ENCODE results near the gene CUL1.
A peak's percentile ranks its signal among the peaks of the same experiment; 100 is the strongest.

The CUL1 gene

DNA sequence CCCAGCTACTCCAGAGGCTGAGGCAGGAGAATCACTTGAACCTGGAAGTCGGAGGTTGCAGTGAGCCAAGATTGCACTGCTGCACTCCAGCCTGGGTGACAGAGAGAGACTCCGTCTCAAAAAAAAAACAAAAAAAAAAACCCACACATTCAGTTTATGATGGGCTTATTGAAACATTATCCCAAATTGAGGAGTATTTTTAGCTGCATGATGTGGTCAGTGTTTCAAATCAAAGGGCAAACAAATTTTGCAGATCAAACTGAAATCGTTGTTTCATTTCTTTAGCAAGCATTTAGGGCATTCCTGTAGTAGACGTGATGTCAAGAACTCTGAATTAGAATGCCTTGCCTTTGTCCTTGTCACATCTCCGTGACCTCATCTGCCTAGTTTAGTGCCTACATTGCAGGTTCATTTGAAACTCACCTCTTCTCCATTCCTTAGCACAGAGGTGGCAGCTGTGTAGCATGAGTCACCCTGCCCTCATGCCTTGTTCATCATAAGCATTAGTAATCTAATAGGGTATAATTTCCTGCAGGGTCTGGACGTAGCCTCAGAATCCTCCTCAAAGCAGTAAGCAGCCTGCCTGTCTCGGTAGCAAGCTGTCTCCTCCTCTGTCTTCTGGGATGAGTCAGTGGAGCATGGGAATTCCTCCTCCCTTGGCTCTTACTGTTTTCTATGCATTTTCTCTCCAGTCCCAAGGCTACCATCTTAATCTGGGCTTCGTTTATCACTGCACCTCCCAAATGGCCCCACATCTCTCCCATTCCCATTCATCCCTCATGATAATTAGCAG lies 73.8 kb downstream of the CUL1 start:
- no peak for DNase-seq

DNA sequence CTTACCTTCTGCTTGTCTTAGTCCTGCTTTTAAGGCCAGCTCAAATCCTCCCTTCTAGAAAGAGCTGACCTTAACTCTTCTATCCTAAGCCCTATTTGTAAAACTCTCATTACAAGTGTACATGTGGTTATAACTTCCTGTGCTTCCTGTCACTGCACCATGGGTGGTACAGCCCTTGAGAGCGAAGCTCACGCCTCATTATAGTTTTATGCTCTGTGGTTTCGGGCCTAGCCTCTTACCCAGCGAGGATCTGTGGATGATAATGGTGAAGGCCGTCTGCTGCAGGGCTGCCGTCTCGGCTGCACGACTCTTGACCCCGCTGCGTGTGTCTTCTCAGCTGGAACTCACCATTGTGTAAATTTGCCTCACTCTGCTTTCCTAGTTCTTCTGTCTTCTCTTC lies 74.6 kb downstream of the CUL1 start:
- DNase-seq = peak; percentile 73

DNA sequence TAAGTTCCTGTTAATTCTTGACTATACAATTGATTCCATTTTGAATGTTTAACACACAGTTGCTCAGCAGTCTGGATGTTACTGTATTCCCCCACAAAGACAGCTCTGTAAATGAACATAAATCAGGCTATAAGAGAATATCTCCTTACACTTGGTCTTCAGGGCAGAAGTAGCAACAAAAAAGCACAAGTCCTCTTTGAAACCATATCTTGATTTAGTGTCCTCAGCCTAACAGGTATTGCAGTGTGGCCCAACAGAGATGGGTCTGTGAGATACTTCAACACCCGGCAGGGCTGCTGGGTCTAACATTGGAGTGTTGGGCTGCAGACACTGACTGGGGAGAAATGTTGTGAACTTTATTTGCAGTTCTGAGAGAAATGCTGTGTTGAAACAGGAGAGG lies 75.8 kb downstream of the CUL1 start:
- no peak for DNase-seq

DNA sequence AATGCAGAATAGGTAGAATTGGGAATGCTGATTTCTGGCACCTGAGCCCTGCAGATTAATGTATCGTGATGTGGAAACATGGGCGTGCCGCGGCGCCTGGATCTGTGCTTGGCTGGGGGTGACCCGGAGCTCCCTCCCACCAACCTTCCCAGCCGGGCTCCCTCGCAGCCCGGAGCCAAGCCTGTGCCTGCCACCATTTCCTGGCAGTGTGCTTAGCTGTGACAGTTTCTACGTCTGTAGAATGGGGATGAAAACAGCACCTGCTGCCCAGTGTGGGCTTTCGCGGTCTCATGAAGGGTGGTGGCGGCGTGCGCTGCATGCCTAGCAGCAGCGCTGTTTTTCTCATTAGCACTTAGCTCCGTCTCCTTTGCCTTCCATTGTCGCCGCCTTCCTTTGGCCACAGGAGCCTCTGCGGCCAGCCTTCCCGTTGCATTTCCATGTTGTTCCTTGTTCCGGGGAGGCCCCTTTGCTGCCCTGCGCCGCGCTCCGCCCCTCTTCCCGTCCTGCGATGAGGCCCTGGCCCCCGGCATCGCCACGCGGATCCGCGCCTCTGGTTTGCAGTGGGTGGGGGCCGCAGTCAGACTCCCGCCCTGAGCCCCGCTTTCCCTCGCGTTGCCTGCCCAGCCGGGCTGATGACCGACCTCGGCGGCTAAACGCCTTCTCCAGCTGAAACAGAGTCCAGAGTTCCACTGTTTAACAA lies 84.2 kb downstream of the CUL1 start:
- DNase-seq = no peak

DNA sequence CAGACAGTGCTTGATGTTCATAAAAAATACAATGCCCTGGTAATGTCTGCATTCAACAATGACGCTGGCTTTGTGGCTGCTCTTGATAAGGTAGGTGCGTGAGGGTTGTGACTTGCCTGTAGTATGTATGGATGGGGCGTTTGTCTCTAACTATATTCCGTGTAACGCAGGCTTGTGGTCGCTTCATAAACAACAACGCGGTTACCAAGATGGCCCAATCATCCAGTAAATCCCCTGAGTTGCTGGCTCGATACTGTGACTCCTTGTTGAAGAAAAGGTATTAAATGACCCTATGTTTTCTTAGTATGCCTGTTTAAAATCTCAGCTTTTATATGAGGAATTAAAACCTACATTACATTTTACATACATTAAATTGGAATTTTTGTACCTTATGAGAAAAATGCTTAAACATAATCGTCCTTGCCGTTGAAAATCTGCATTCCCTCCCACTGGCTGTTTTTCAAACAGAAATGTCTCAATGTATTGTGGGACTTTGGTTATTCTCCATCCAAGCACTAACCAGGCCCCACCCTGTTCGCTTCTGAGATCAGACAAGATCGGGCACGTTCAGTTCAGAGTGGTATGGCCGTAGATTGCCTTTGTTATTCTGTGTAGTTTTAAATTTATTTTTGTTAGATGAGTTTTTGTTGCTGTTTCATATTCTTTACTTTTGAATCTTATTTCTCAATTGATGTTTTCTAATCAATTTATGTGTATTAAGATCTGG lies 85.3 kb downstream of the CUL1 start:
- no peak for DNase-seq

DNA sequence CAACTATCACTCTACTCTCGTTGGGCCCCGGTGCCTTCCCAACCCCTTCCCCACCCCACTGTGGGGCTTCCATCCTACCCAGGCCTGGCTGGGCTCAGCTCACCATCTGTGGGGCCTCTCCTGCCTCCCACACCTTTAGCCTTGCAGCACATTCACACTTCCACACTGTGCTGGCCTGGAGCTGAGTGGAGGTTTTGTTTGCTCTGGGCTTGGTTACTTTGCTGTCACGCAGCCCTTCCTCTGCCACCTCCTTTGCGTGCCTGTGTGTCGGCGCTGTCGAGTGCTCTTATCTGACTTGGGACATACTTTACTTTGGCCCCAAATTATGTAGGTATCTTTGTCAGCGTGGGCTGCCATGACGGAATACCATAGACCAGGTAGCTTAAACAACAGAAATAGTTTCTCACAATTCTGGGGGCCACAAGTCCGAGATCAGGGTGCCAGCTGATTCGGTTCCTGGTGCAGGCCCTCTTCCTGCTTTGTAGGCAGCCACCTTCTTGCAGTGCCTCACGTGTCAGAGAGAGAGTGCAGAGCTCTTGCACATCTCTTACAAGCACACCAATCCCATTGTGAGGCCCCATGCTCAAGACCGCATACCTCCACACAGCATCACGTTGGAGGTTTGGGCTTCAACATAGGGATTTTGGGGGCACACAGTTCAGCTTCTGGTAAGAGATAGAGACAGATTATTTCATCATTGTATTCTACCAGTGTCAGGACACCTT lies 89.0 kb downstream of the CUL1 start:
- DNase-seq = no peak

DNA sequence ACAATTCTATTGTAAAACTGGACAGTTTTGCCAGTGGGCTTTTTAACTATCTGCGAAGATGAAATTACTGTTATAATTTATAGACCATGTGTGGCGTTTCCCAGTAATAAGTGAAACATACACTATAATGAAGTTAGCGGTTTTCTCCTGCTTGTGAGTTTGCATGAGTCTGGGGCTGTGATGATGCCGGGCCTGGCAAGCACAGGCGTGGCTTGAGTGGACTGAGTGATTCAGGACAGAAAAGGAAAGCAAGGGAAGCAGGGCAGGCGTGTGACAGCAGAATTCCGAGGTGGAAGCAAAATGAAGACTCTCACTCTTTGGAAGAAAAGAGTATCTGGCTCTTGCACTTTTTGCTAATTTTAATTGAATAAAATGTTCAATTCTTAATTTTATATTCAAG lies 90.5 kb downstream of the CUL1 start:
- DNase-seq = no peak

DNA sequence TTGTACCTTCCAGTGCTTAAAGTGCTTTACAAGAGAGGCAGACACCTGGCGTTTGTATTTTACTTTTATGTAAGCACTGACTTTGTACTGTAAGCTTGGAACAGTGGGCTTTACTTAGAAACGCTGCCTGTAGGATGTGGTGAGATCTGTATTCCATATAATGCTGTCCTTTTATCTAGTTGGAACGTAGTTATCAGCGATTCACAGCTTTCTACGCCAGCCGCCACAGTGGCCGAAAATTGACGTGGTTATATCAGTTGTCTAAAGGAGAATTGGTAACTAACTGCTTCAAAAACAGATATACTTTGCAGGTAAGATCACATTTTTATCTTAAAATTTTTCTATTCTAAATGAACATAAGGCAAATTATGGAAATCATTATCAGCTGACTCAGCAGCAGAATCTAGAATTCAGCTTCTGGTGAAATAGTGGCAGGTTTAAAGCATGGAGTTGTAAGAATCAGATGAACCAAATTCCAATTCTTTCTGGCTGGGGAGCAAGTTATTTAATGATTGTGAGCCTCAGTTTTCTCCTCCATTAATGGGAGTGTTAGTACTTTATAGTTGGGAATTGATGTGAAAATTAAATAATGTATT lies 91.5 kb downstream of the CUL1 start:
- DNase-seq = no peak

DNA sequence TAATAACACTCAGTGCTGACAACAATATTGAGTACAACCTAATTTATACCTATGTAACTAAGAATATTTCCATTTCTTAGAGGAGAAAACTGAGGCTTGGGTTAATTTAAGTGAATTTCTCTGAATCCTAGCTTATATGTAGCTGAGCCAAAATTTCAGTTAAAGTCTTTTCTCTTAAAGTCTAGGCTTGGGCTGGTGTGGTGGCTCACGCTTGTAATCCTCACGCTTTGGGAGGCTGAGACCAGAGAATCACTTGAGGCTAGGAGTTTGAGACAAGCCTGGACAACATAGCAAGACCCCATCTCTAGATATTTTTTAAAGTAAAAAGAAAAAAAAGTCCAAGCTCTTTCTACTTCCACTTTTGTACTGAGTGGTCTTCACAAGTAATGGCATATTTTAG lies 92.1 kb downstream of the CUL1 start:
- DNase-seq = no peak

DNA sequence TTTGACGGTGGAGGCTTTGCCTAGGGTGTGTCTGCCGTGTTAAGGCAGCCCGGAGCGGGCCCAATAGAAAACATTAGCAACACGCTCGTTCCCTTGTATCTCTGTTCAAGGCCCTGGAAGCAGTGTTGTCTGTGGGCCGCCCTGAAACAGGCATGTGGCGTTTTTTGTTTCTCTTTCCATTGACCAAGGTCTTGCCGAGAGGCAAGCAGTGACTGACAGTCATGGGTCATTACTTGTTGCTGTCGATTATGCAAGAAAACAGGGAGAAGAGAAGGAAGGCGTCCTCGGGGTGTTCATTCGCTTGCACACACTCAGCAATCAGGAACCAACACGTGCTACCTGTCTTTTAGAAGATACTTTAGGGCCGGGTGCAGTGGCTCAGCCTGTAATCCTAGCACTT lies 92.8 kb downstream of the CUL1 start:
- DNase-seq = no peak

DNA sequence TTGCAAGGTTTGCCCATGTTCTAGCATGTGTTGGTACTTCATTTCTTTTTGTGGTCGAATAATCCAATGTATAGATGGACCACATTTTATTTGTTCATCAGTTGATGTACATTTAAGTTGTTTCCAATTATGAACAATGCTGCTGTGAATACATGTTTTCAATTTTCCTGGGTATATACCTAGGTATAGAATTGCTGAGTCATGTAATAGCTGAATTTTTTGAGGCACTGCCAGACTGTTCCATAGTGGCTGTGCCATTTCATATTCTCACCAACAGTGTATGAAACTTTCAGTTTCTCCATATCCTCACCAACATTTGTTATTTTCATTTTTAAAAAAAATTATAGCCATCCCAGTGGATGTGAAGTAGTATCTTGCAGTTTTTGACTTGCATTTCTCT lies 94.9 kb downstream of the CUL1 start:
- no peak for DNase-seq

DNA sequence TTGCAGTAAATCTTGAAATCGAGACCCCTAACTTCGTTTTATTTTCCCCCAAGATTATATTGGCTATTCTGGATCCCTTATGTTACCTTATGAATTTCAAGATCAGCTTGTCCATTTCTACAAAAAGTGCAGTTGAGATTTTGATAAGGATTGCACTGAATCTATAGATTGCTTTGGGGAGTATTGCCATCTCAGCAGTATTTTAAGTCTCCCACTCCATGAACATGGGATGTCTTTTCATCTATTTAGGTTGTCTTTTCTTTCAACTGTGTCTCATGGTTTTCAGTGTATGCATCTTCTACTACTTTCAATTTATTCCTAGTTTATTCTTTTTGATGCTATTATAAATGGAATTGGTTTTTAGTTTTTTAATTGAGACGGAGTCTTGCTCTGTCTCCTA lies 95.8 kb downstream of the CUL1 start:
- DNase-seq = no peak

DNA sequence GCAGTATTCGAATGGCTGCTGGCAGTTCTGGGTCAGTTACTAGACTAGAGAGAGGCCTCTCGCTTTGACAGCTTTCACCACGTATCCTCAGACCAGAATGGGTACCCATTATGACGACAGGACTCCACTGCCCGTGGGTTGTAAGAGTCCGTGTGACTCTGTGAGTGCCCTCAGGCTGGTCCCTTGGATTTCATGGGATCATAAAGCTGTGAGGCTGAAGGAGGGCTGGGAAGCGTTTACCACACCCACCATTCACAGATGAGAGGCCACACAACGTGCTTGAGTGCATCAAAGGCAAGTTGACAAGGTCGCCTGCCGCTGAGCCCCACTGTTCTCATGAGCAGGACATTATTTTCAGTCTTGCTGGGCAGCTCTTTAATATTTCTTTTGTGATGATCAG lies 98.1 kb downstream of the CUL1 start:
- no peak for DNase-seq

DNA sequence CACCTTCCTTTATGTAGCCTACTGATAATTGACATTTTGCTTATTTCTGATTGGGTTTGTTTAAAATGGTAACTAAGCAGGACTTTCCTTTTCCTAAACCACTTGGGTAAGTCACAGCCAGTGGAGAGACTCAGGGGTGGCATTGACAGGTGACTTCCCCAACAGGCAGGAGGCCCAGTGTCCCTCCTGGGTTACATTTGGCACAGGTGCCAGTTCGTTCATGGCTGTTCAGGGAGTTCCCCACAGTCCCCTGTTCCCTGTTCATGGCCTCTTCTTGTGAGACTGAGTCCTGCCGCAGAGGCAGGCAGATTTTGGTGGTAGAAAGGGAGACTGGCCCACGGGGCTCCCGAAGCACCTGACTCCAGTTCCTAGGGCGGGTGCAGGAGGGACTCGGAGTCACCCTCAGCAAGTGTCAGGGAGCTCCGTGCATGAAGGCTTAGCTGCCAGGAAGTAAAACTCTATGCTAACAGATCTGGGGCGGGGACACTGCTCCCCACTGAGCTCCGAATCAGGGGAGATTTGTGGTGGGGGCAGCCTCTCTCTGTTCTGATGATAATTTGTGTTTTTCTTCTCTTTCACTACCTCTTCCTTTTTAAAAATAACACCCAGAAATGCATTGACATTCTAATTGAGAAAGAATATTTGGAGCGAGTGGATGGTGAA lies 101.3 kb downstream of the CUL1 start:
- no peak for DNase-seq

DNA sequence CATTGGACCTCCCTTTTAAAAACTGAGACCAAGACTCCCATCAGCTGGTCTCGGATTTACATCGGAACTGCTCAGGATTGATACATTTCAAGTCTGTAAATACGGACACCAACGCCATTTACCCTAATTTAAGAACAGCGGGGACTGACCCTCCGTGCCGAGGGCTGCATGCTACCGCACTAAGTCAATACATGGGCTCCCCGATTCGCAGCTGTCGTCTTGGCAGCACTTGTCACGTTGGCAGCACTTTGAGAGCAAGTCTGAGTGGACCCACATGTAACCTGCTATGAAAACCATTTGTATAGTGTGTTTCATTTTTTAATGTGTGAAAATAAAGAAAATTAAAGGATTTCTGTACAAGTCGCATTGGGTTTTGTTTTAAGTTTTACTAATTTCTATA lies 102.0 kb downstream of the CUL1 start:
- no peak for DNase-seq

DNA sequence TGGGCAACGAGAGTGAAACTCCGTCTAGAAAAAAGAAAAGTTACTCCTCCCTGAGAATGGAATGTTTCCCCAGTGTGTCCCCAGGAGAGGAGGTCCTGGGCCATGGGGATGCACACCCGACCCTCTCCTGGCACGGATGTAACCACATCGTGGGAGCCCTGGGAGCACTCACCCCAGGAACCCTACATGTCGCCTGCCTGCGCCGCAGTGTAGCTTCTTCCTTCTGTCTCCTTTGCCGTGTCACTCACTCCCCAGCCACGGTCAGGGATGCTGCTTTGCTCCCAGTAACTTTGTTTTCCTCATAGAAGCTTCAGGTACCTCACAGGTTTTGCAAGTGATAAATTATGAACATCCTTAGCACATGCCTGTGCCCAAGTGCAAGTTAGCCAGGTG lies 103.4 kb downstream of the CUL1 start:
- DNase-seq = no peak

DNA sequence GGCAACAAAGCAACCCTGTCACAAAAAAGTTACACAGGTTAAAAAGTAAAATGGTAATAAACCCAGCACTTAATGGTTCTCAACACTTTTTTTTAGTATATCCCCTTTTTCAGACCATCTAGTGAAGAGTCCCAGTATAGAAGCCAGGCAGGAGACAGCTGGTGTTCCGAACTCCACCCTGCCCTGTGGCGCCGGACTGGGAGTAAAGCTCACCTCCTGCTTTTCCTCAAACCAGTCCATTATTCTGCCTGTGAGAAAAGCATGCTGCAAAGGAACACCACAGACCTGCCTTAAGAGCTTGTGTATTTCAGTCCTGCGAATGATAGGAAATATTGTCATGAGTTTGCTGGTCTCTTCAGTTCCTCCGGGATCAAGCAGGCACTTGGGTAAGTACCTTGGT lies 104.4 kb downstream of the CUL1 start:
- no peak for DNase-seq

DNA sequence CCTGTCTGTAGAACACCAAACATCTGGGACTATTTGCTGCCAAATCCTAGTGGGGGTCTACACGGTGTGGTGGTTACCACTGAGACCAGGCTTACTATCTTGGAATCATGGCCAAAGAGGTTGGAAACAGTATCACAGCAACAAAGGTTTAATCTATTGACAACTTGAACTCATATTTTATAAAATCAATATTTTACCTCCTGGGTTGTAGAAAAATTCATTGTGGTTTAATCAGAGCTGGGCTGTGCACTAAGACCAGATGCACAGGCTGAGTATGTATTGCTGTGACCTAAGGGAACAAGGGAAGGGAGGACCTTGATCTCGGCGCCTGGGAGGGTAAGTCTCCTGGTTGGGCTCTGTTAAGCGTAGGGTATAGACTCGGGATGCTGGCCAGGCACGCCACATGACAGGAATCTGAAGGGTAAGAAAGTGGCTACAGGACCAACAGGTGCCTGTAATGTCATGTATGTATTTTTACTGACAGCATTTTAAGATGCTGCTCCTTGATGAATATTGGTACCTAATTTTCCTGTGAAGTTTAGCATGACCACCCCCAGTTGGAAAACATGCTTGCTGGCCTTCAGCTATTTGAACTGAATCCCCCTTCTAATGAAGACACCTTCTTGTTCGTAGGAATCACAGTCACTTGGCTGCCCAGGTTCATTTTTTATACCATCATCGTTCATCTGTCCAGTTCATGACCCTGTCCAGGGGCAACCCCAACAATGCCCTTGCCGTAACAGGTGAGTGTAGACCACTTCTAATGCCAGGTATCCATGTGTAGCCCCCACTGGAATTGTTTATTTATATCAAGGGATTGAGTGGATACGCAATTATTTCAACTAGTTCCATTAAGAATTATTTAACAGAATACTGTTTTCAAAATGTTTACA lies 105.9 kb downstream of the CUL1 start:
- DNase-seq = no peak

DNA sequence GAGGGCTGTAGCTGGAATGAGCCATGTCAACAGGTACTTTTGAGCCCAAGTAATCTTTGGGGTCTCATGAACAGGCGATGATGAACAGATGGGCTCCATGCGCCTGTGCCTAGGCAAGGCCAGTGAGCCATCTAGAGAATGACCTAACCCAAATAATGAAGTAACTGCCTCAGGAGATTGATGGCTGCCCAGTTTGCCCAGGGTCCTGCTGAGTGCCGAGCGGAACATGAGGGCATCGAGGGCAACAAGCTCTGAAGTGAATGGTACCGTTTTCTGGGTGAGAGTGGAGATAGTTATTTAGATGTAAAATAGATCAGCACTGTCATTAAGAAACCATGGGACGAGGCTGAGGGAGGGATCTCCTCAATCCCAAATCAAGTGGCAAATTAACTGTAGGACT lies 107.5 kb downstream of the CUL1 start:
- no peak for DNase-seq

DNA sequence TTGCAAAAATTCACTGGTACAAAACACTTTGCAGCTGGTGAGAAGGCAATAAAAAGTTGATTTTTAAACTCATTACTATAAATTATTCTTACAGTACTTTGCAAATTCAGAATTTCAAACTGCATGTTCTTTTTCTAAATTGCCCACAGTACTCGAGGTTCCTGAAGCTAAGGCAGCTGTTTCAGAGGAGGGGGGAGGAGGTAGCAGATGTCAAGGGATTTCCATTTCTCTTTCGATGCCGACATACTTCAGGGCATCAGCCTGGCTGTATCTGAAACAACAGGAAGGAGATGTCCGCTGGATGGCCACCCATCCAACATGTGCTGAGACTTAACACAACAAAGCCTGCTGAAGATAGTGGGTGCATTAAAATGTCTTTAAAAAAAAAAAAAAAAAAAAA lies 108.7 kb downstream of the CUL1 start:
- no peak for DNase-seq

DNA sequence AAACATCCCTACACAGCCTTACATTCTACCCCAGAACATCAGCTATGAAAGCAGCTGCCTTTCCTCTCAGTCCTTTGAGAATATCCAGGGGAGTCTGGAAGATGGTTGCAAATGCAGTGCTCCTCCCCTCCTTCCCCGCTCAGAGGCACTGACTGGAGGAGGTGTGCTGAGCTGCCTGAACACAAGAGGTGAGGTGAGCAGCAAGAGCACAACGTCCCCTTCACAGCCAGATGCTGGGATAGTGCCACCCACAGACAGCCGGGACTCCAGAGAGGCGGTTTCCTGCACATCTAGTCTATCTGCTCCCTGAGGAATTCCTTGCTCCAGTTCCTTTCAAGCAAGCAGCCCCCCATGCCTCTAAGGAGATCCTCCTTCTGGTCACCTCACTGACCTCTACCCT lies 111.2 kb downstream of the CUL1 start:
- DNase-seq = no peak
